Measurements from ENCODE around the gene PIAS1.

Gene PIAS1

GRCh38 chr15:68042855-68043222, 11.3 kb upstream of the PIAS1 start:
- ChIA-PET POLR2A (no interaction called here), CTCF (interaction anchor here (1.7 kb wide), 1 partner anchor 39 kb away, joined by 3 read pairs; no protein-coding TSS in a partner anchor)
- TF ChIP-seq CTCF (IDR thresholded peaks at IDR 0.05; ENCODE audit: control extremely low read depth, extremely low read depth, low read depth, missing control alignments) = no peak
- DNase-seq (ENCODE audit: extremely low spot score) = no peak

- TF ChIP-seq CTCF (IDR thresholded peaks at IDR 0.05; ENCODE audit: control extremely low read depth, extremely low read depth, low read depth, missing control alignments) = no peak
- DNase-seq (ENCODE audit: extremely low spot score) = no peak
- POLR2A ChIA-PET = no interaction called here
- CTCF ChIA-PET = interaction anchor here (0.7 to 1.2 kb wide), 2 partner anchors 16 to 20 kb away, joined by 3 read pairs; no protein-coding TSS in a partner anchor
Observed at GRCh38 chr15:68045289-68046265, 8.5 kb upstream of the PIAS1 start.

- DNase-seq (ENCODE audit: extremely low spot score) = no peak
- CTCF ChIA-PET = interaction anchor here (1.0 kb wide), 1 partner anchor 18 kb away, joined by 3 read pairs; no protein-coding TSS in a partner anchor
- TF ChIP-seq CTCF (IDR thresholded peaks at IDR 0.05; ENCODE audit: control extremely low read depth, extremely low read depth, low read depth, missing control alignments) = no peak
- POLR2A ChIA-PET = no interaction called here
Observed at GRCh38 chr15:68047826-68048225, 6.3 kb upstream of the PIAS1 start.

GRCh38 chr15:68051109-68051508, 3.0 kb upstream of the PIAS1 start:
- no peak for TF ChIP-seq CTCF (IDR thresholded peaks at IDR 0.05; ENCODE audit: control extremely low read depth, extremely low read depth, low read depth, missing control alignments)
- POLR2A ChIA-PET = no interaction called here
- CTCF ChIA-PET = interaction anchor here (1.3 kb wide), 1 partner anchor 188 kb away, joined by 3 read pairs; no protein-coding TSS in a partner anchor
- DNase-seq (ENCODE audit: extremely low spot score) = no peak

- no peak for TF ChIP-seq CTCF (IDR thresholded peaks at IDR 0.05; ENCODE audit: control extremely low read depth, extremely low read depth, low read depth, missing control alignments)
- no peak for DNase-seq (ENCODE audit: extremely low spot score)
- POLR2A ChIA-PET = no interaction called here
- CTCF ChIA-PET = no interaction called here
Observed at GRCh38 chr15:68051907-68052306, 2.2 kb upstream of the PIAS1 start.

- TF ChIP-seq CTCF (IDR thresholded peaks at IDR 0.05; ENCODE audit: control extremely low read depth, extremely low read depth, low read depth, missing control alignments) = no peak
- no peak for DNase-seq (ENCODE audit: extremely low spot score)
- CTCF ChIA-PET = no interaction called here
- POLR2A ChIA-PET = no interaction called here
Observed at GRCh38 chr15:68052431-68052830, 1.7 kb upstream of the PIAS1 start.

Data from GM10248 (cell line).